LoVo (cell line): ENCODE data around the gene IFT122.
"Not testable (repeated sequence)": the region's sequence is repeated elsewhere in the genome, so short reads cannot be mapped to it uniquely, and the experiment has no call there.

Experiments used
- DNase-seq: peaks from one replicate; pipeline ENCODE4 v3.0.0-alpha.2; 2016; ENCODE audit warnings: low spot score

The IFT122 gene

GRCh38 chr3:129439817-129440617 lies at the start of gene IFT122, which contains the start of gene MBD4:
Gene IFT122, plus strand, starts transcription at chr3:129440224. Its CDS starts 107 bp downstream, at chr3:129440331.
Gene MBD4, minus strand, starts transcription at chr3:129439948. Its CDS starts 115 bp downstream, at chr3:129439833.
- peak; percentile 97 for DNase-seq

GRCh38 chr3:129391583-129391982 lies 48.4 kb upstream of the IFT122 start:
- DNase-seq: not testable (repeated sequence)

GRCh38 chr3:129392106-129392887 lies 47.7 kb upstream of the IFT122 start:
- not testable (repeated sequence) for DNase-seq

- DNase-seq: no peak
Measured at GRCh38 chr3:129393271-129393670, 46.8 kb upstream of the IFT122 start.

- not testable (repeated sequence) for DNase-seq
Measured at GRCh38 chr3:129393760-129394564, 46.1 kb upstream of the IFT122 start.

GRCh38 chr3:129398803-129399144 lies 41.2 kb upstream of the IFT122 start:
- no peak for DNase-seq

GRCh38 chr3:129399145-129399894 lies 40.7 kb upstream of the IFT122 start:
- DNase-seq: peak; percentile 96

- peak; percentile 10 for DNase-seq
Measured at GRCh38 chr3:129399895-129400357, 40.1 kb upstream of the IFT122 start.

- DNase-seq: no peak
Measured at GRCh38 chr3:129402210-129402609, 37.8 kb upstream of the IFT122 start.

GRCh38 chr3:129402616-129403015 lies 37.4 kb upstream of the IFT122 start:
- DNase-seq: no peak

- no peak for DNase-seq
Measured at GRCh38 chr3:129403450-129403849, 36.6 kb upstream of the IFT122 start.

- DNase-seq: no peak
Measured at GRCh38 chr3:129404130-129404529, 35.9 kb upstream of the IFT122 start.

GRCh38 chr3:129404610-129405009 lies 35.4 kb upstream of the IFT122 start:
- DNase-seq: no peak

- no peak for DNase-seq
Measured at GRCh38 chr3:129409541-129409940, 30.5 kb upstream of the IFT122 start.

GRCh38 chr3:129410971-129411370 lies 29.1 kb upstream of the IFT122 start:
- DNase-seq: no peak

- DNase-seq: no peak
Measured at GRCh38 chr3:129412542-129413198, 27.4 kb upstream of the IFT122 start.

GRCh38 chr3:129413238-129413637 lies 26.8 kb upstream of the IFT122 start:
- not testable (repeated sequence) for DNase-seq

GRCh38 chr3:129413687-129414506 lies 26.1 kb upstream of the IFT122 start:
- DNase-seq: peak; percentile 57

GRCh38 chr3:129415378-129415777 lies 24.6 kb upstream of the IFT122 start:
- DNase-seq: no peak

GRCh38 chr3:129415830-129416229 lies 24.2 kb upstream of the IFT122 start:
- no peak for DNase-seq
